ENCODE data around the gene KRT36.

KRT36 gene

GRCh38 chr17:41475421-41475820, 14.3 kb downstream of the KRT36 start:
- no peak for DNase-seq

GRCh38 chr17:41474863-41475262, 14.8 kb downstream of the KRT36 start:
- no peak for DNase-seq

GRCh38 chr17:41468346-41468745, 21.4 kb downstream of the KRT36 start:
- DNase-seq = no peak

- no peak for DNase-seq
These were observed 22.1 kb downstream of the KRT36 start for GRCh38 chr17:41467561-41467960.

GRCh38 chr17:41466988-41467387, 22.7 kb downstream of the KRT36 start, which contains the start of gene KRT32:
TSS of gene KRT32 (minus strand) at chr17:41467386. CDS start at chr17:41467325, 61 bp downstream.
- DNase-seq = no peak

GRCh38 chr17:41464682-41465081, 25.0 kb downstream of the KRT36 start:
- no peak for DNase-seq

GRCh38 chr17:41464173-41464572, 25.5 kb downstream of the KRT36 start:
- DNase-seq = no peak

GRCh38 chr17:41463746-41464145, 26.0 kb downstream of the KRT36 start:
- DNase-seq = no peak

- no peak for DNase-seq
These were observed 27.0 kb downstream of the KRT36 start for GRCh38 chr17:41462705-41463104.

GRCh38 chr17:41457676-41458075, 32.0 kb downstream of the KRT36 start:
- DNase-seq = no peak

GRCh38 chr17:41456204-41456603, 33.5 kb downstream of the KRT36 start:
- DNase-seq = no peak

- DNase-seq = no peak
These were observed 34.5 kb downstream of the KRT36 start for GRCh38 chr17:41455236-41455635.

- no peak for DNase-seq
These were observed 36.6 kb downstream of the KRT36 start for GRCh38 chr17:41453066-41453465.

- DNase-seq = no peak
These were observed 37.4 kb downstream of the KRT36 start for GRCh38 chr17:41452281-41452680.

GRCh38 chr17:41451154-41451728, 38.5 kb downstream of the KRT36 start:
- DNase-seq = no peak

- no peak for DNase-seq
These were observed 40.7 kb downstream of the KRT36 start for GRCh38 chr17:41449008-41449407.

GRCh38 chr17:41448506-41448905, 41.2 kb downstream of the KRT36 start:
- no peak for DNase-seq

GRCh38 chr17:41446806-41447205, 42.9 kb downstream of the KRT36 start:
- DNase-seq = no peak

- DNase-seq = no peak
These were observed 45.1 kb downstream of the KRT36 start for GRCh38 chr17:41444640-41445039.

GRCh38 chr17:41444186-41444585, 45.5 kb downstream of the KRT36 start:
- DNase-seq = no peak

GRCh38 chr17:41442739-41443138, 47.0 kb downstream of the KRT36 start:
- DNase-seq = no peak

GRCh38 chr17:41440531-41441033, 49.1 kb downstream of the KRT36 start, which contains the start of gene KRT38:
TSS of gene KRT38 (minus strand) at chr17:41440983. CDS start at chr17:41440921, 62 bp downstream.
- no peak for DNase-seq

- no peak for DNase-seq
These were observed 50.3 kb downstream of the KRT36 start for GRCh38 chr17:41439375-41439774.

- no peak for DNase-seq
These were observed 51.9 kb downstream of the KRT36 start for GRCh38 chr17:41437769-41438168.

- no peak for DNase-seq
These were observed 52.5 kb downstream of the KRT36 start for GRCh38 chr17:41437254-41437653.

All from activated CD4-positive, alpha-beta T cell treated with anti-CD3 and anti-CD28 coated beads, Interleukin-2, amount 50 U/mL, for 16 hours (primary cell).